GM23338 (cell line): ENCODE results near the gene GPR108. TPM values are rescaled to one million over a fixed set of nuclear protein-coding genes. Genes with fewer than 3 reads are reported as not detected.

Experiments used
- POLR2AphosphoS5 ChIP-seq: IDR thresholded peaks from 2 replicates; pipeline ENCODE4 v1.6.1; 2016; ENCODE audit warnings: antibody characterized with exemption, low read depth
- polyA plus RNA-seq: library from polyadenylated mRNA; unstranded; fragments of >200 nt; fragmentation: Nextera tagmentation; extraction: Ambion mirVana; gene quantifications from 2 replicates; pipeline ENCODE4 v1.2.1, GENCODE V29; 2016
- total RNA-seq: library from RNA; depleted of rRNA; stranded (reverse); fragments of >200 nt; shearing (Covaris generic); gene quantifications from 2 replicates; pipeline ENCODE4 v1.2.3, GENCODE V29; 2014
- TF ChIP-seq, protein P1 (sequence below): fragments of 250-450 bp; sonication (Bioruptor Pico); IDR thresholded peaks from 2 replicates; pipeline ENCODE4 v1.5.0; 2020; ENCODE audit warnings: mild to moderate bottlenecking, moderate library complexity
- TF ChIP-seq, protein P2 (sequence below): IDR thresholded peaks from 2 replicates; pipeline ENCODE4 v1.6.1; 2016; ENCODE audit warnings: antibody characterized with exemption
- TF ChIP-seq, protein P3 (sequence below), 2 experiments: fragments of 200-600 bp in 1 of 2; sonication (generic) in 1 of 2; conservative IDR thresholded peaks; 2 replicates each; pipeline versions ENCODE4 v1.5.1 to v1.6.1; 2016 to 2017; ENCODE audit warnings: antibody characterized with exemption in 2 of 2, low read depth in 2 of 2, mild to moderate bottlenecking in 2 of 2, moderate library complexity in 1 of 2
- TF ChIP-seq, protein P4 (sequence below): IDR thresholded peaks from one replicate; pipeline ENCODE4 v1.6.1; 2018; ENCODE audit warnings: antibody characterized with exemption; ENCODE audit not compliant: unreplicated experiment

The GPR108 gene
- total and polyA plus RNA-seq, 2 experiments from 2014 or later = 44.8 to 57.9 TPM

DNA sequence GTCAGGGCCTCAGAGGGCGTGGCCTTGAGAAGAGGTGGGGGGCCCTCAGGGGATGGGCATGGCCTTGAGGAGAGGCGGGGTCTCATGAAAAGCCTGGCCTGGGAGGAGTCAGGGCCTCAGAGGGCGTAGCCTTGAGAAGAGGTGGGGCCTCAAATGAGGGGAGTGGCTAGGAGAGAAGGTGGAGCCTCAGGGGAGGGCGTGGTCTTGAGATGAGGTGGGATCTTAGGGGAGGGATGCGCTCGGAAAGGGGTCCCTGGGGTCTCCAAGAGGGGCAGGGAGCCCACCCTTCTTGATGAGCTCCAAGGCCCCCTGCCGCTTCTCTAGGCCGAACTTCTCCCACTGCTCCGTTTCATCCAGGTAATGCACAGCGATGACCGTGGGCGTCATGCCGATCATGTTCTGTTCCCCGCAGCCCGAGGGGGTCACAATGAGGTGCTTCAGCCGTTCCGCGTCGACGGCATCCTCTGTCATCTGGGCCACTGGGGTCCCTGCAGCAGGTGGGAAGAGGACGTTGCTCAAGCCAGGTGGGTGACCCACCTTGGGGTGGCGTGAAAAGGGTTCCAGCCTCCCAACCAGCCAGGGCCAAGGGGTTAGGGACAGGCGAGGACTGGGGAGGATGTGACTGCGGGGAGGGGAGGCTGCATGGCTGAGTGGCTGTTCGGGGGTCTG is 43.1 kb downstream of the GPR108 start (continued):
- TF ChIP-seq, protein P1, sequence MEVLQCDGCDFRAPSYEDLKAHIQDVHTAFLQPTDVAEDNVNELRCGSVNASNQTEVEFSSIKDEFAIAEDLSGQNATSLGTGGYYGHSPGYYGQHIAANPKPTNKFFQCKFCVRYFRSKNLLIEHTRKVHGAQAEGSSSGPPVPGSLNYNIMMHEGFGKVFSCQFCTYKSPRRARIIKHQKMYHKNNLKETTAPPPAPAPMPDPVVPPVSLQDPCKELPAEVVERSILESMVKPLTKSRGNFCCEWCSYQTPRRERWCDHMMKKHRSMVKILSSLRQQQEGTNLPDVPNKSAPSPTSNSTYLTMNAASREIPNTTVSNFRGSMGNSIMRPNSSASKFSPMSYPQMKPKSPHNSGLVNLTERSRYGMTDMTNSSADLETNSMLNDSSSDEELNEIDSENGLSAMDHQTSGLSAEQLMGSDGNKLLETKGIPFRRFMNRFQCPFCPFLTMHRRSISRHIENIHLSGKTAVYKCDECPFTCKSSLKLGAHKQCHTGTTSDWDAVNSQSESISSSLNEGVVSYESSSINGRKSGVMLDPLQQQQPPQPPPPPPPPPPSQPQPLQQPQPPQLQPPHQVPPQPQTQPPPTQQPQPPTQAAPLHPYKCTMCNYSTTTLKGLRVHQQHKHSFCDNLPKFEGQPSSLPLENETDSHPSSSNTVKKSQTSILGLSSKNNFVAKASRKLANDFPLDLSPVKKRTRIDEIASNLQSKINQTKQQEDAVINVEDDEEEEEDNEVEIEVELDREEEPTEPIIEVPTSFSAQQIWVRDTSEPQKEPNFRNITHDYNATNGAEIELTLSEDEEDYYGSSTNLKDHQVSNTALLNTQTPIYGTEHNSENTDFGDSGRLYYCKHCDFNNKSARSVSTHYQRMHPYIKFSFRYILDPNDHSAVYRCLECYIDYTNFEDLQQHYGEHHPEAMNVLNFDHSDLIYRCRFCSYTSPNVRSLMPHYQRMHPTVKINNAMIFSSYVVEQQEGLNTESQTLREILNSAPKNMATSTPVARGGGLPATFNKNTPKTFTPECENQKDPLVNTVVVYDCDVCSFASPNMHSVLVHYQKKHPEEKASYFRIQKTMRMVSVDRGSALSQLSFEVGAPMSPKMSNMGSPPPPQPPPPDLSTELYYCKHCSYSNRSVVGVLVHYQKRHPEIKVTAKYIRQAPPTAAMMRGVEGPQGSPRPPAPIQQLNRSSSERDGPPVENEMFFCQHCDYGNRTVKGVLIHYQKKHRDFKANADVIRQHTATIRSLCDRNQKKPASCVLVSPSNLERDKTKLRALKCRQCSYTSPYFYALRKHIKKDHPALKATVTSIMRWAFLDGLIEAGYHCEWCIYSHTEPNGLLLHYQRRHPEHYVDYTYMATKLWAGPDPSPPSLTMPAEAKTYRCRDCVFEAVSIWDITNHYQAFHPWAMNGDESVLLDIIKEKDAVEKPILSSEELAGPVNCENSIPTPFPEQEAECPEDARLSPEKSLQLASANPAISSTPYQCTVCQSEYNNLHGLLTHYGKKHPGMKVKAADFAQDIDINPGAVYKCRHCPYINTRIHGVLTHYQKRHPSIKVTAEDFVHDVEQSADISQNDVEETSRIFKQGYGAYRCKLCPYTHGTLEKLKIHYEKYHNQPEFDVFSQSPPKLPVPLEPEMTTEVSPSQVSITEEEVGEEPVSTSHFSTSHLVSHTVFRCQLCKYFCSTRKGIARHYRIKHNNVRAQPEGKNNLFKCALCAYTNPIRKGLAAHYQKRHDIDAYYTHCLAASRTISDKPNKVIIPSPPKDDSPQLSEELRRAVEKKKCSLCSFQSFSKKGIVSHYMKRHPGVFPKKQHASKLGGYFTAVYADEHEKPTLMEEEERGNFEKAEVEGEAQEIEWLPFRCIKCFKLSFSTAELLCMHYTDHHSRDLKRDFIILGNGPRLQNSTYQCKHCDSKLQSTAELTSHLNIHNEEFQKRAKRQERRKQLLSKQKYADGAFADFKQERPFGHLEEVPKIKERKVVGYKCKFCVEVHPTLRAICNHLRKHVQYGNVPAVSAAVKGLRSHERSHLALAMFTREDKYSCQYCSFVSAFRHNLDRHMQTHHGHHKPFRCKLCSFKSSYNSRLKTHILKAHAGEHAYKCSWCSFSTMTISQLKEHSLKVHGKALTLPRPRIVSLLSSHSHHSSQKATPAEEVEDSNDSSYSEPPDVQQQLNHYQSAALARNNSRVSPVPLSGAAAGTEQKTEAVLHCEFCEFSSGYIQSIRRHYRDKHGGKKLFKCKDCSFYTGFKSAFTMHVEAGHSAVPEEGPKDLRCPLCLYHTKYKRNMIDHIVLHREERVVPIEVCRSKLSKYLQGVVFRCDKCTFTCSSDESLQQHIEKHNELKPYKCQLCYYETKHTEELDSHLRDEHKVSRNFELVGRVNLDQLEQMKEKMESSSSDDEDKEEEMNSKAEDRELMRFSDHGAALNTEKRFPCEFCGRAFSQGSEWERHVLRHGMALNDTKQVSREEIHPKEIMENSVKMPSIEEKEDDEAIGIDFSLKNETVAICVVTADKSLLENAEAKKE (CRISPR knock-in tag) = no peak
- TF ChIP-seq, protein P2, sequence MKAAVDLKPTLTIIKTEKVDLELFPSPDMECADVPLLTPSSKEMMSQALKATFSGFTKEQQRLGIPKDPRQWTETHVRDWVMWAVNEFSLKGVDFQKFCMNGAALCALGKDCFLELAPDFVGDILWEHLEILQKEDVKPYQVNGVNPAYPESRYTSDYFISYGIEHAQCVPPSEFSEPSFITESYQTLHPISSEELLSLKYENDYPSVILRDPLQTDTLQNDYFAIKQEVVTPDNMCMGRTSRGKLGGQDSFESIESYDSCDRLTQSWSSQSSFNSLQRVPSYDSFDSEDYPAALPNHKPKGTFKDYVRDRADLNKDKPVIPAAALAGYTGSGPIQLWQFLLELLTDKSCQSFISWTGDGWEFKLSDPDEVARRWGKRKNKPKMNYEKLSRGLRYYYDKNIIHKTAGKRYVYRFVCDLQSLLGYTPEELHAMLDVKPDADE = no peak
- TF ChIP-seq POLR2AphosphoS5 = no peak
- TF ChIP-seq, protein P3, sequence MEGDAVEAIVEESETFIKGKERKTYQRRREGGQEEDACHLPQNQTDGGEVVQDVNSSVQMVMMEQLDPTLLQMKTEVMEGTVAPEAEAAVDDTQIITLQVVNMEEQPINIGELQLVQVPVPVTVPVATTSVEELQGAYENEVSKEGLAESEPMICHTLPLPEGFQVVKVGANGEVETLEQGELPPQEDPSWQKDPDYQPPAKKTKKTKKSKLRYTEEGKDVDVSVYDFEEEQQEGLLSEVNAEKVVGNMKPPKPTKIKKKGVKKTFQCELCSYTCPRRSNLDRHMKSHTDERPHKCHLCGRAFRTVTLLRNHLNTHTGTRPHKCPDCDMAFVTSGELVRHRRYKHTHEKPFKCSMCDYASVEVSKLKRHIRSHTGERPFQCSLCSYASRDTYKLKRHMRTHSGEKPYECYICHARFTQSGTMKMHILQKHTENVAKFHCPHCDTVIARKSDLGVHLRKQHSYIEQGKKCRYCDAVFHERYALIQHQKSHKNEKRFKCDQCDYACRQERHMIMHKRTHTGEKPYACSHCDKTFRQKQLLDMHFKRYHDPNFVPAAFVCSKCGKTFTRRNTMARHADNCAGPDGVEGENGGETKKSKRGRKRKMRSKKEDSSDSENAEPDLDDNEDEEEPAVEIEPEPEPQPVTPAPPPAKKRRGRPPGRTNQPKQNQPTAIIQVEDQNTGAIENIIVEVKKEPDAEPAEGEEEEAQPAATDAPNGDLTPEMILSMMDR (conservative IDR thresholded peaks at IDR 0.05; ENCODE audit: low read depth in 2 of 2) = no peak
- TF ChIP-seq, protein P4, sequence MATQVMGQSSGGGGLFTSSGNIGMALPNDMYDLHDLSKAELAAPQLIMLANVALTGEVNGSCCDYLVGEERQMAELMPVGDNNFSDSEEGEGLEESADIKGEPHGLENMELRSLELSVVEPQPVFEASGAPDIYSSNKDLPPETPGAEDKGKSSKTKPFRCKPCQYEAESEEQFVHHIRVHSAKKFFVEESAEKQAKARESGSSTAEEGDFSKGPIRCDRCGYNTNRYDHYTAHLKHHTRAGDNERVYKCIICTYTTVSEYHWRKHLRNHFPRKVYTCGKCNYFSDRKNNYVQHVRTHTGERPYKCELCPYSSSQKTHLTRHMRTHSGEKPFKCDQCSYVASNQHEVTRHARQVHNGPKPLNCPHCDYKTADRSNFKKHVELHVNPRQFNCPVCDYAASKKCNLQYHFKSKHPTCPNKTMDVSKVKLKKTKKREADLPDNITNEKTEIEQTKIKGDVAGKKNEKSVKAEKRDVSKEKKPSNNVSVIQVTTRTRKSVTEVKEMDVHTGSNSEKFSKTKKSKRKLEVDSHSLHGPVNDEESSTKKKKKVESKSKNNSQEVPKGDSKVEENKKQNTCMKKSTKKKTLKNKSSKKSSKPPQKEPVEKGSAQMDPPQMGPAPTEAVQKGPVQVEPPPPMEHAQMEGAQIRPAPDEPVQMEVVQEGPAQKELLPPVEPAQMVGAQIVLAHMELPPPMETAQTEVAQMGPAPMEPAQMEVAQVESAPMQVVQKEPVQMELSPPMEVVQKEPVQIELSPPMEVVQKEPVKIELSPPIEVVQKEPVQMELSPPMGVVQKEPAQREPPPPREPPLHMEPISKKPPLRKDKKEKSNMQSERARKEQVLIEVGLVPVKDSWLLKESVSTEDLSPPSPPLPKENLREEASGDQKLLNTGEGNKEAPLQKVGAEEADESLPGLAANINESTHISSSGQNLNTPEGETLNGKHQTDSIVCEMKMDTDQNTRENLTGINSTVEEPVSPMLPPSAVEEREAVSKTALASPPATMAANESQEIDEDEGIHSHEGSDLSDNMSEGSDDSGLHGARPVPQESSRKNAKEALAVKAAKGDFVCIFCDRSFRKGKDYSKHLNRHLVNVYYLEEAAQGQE = no peak
